Panc1 (cell line): ENCODE data around the gene SART3.

Experiments
- CTCF ChIP-seq: fragments of 450-650 bp; IDR thresholded peaks from 2 replicates; pipeline ENCODE4 v1.5.1; 2017; ENCODE audit warnings: mild to moderate bottlenecking
- POLR2AphosphoS5 ChIP-seq: IDR thresholded peaks from 2 replicates; pipeline ENCODE4 v1.6.1; 2012; ENCODE audit warnings: mild to moderate bottlenecking, low read depth, low read length, moderate library complexity
- REST ChIP-seq, 2 experiments: IDR thresholded peaks; 2 replicates each; pipeline ENCODE4 v1.6.1; 2011 to 2012; ENCODE audit warnings: low read depth in 2 of 2, control low read depth in 1 of 2, low read length in 1 of 2, mild to moderate bottlenecking in 1 of 2, moderate library complexity in 1 of 2; ENCODE audit not compliant: insufficient read depth in 1 of 2
- TCF7L2 ChIP-seq: IDR thresholded peaks from 2 replicates; pipeline ENCODE4 v1.6.1; 2011; ENCODE audit warnings: mild to moderate bottlenecking, low read depth, low read length, inconsistent platforms

- no peak for TF ChIP-seq CTCF
- no peak for TF ChIP-seq REST (IDR thresholded peaks at IDR 0.05; ENCODE audit: insufficient read depth in 1 of 2, low read depth in 2 of 2, low read length in 1 of 2)
- no peak for TF ChIP-seq POLR2AphosphoS5
- no peak for TF ChIP-seq TCF7L2
Measured at GRCh38 chr12:108586306-108586705, 25.3 kb upstream of the SART3 start.
